ENCODE measurements around the gene HOXA5. TPM values are rescaled to one million over a fixed set of nuclear protein-coding genes. Genes with fewer than 3 reads are reported as not detected.
A peak's percentile ranks its signal among the peaks of the same experiment; 100 is the strongest.

HOXA5 gene
- total and polyA plus RNA-seq, 2 of the 8 experiments (the other 6 are each of a cell fraction or from before 2014, with no cell fraction given), result not detected

- Histone ChIP-seq H3K4me1 (replicated peaks in 1 of 4; ENCODE audit: control insufficient read depth in 3 of 4, insufficient read depth in 4 of 4, low read length in 3 of 4) (peaks cover 0 to 6% (median 3%) of the 10 kb centered on the region in 4 experiments; a peak in 3 of 7 replicates), H3K4ac (replicated peaks; ENCODE audit: insufficient read length, low read depth, low read length) (no peak overlapping the region), H3K9me3 (ENCODE audit: insufficient read depth in 2 of 2, low read depth in 1 of 2, low read length in 1 of 2) (peaks cover 0 to 3% of the 10 kb centered on the region in 2 experiments; a peak in 1 of 4 replicates), H2BK20ac (ENCODE audit: low read length) (no peak overlapping the region), H2AK5ac (ENCODE audit: low read depth, low read length) (no peak overlapping the region), H2BK120ac (replicated peaks; ENCODE audit: low read depth, low read length) (no peak overlapping the region), H3K23me2 (ENCODE audit: low read depth, low read length) (peaks cover 2% of the 10 kb centered on the region; the same call in 1 of the 2 replicates), H3K9ac (replicated peaks in 1 of 4; ENCODE audit: extremely low read depth in 1 of 4, low read depth in 3 of 4, low read length in 3 of 4) (no peak overlapping the region), H2AFZ (ENCODE audit: low read length) (no peak overlapping the region), H3K79me2 (ENCODE audit: control insufficient read depth in 1 of 2, insufficient read depth in 2 of 2, low read length in 2 of 2) (no peaks in the 10 kb centered on the region), H4K5ac (ENCODE audit: insufficient read length, low read depth, low read length) (no peak overlapping the region), H3K4me3 (ENCODE audit: extremely low read depth in 1 of 4, insufficient read depth in 2 of 4, low read depth in 3 of 4, low read length in 4 of 4) (no peak overlapping the region), H3K27me3 (replicated peaks in 1 of 4; ENCODE audit: control insufficient read depth in 3 of 4, extremely low read depth in 1 of 4, insufficient read depth in 3 of 4, low read length in 3 of 4) (peaks cover 97 to 100% (median 100%) of the 10 kb centered on the region in 4 experiments), H4K20me1 (replicated peaks in 1 of 2; ENCODE audit: control insufficient read depth in 1 of 2, insufficient read depth in 2 of 2, low read length in 2 of 2) (peaks cover 24 to 42% of the 10 kb centered on the region in 2 experiments), H3K27ac (ENCODE audit: low read depth, low read length) (no peak overlapping the region), H2BK12ac (ENCODE audit: low read depth, low read length) (no peak overlapping the region), H3K14ac (ENCODE audit: insufficient read length) (no peak overlapping the region), H4K91ac (replicated peaks; ENCODE audit: insufficient read length, low read length) (no peak overlapping the region), H2BK5ac (ENCODE audit: low read depth, low read length) (no peak overlapping the region), H3K4me2 (ENCODE audit: insufficient read depth in 1 of 2, low read depth in 2 of 2, low read length in 2 of 2) (peak overlapping the region in 1 of 2 experiments; percentile 40; a peak in 1 of 4 replicates), H3K23ac (ENCODE audit: insufficient read length) (no peak overlapping the region), H3K79me1 (ENCODE audit: low read depth, low read length) (no peaks in the 10 kb centered on the region), H2BK15ac (ENCODE audit: low read length) (no peak overlapping the region), H4K8ac (ENCODE audit: extremely low read depth, insufficient read depth, low read length) (no peak overlapping the region), H3K18ac (ENCODE audit: extremely low read depth, low read length) (no peak overlapping the region), H3K36me3 (ENCODE audit: control insufficient read depth in 2 of 4, insufficient read depth in 4 of 4, low read length in 3 of 4) (no peaks in the 10 kb centered on the region; a peak in 1 of 8 replicates), H3K56ac (replicated peaks; ENCODE audit: insufficient read length, low read depth, low read length) (no peak overlapping the region)
- POLR2A ChIA-PET (ENCODE audit: partially characterized antibody), result no interaction called here
- CTCF ChIA-PET (ENCODE audit: partially characterized antibody), result interaction anchor here (0.7 to 12.5 kb wide), 17 partner anchors 8 to 779 kb away, joined by 3 to 123 read pairs (median 5); partner anchors contain the start of genes HOXA1, HOXA7 and HOXA9
- FAIRE-seq (no peak), DNase-seq (ENCODE audit: low read depth in 1 of 2, low spot score in 2 of 2) (peak in 1 of 2 experiments; percentile 46)
- TF ChIP-seq SP2 (IDR thresholded peaks at IDR 0.05; ENCODE audit: low read length), result no peak
- peak; percentile 86 for TF ChIP-seq EZH2 (IDR thresholded peaks at IDR 0.05; ENCODE audit: low read depth, low read length, severe bottlenecking)
- peak; percentile 92 for TF ChIP-seq SUZ12 (IDR thresholded peaks at IDR 0.05; ENCODE audit: low read length)
- WGBS, 2 experiments (ENCODE audit: extremely low coverage in 1 of 2, insufficient coverage in 1 of 2, insufficient read length in 1 of 2, insufficient replicate concordance in 2 of 2, low coverage in 1 of 2, low lambda C conversion rate in 2 of 2, missing lambda C conversion rate in 1 of 2), result 24% methylated on average over 30 of the region's 30 CpGs; no CpG with 5 or more reads in 1 of the 2 experiments
These were observed 5.5 kb upstream of the HOXA5 start for GRCh38 chr7:27148756-27149641.
